Right atrium auricular region (tissue), 2 donors: ENCODE measurements around the gene PSMA7. TPM values are rescaled to one million over a fixed set of nuclear protein-coding genes. Genes with fewer than 3 reads are reported as not detected.
A peak's percentile ranks its signal among the peaks of the same experiment; 100 is the strongest.

ENCODE experiments used
- DNase-seq: peaks from one replicate; pipeline ENCODE4 v3.0.0-alpha.2; 2019; ENCODE audit warnings: low spot score
- H3K27ac ChIP-seq, 2 donors: fragments of 200-600 bp; sonication (generic); 1 replicate in 1 of 2; 2 replicates in 1 of 2; pipeline ENCODE4 v1.5.1; 2016 to 2019
- H3K27me3 ChIP-seq, 2 donors: fragments of 200-600 bp; sonication (generic); one replicate each; pipeline versions ENCODE4 v1.5.1 to v1.6.0; 2017 to 2019
- H3K36me3 ChIP-seq: fragments of 200-600 bp; sonication (generic); one replicate; pipeline ENCODE4 v1.5.1; 2016
- H3K4me1 ChIP-seq, 2 donors: fragments of 200-600 bp; sonication (generic); one replicate each; pipeline versions ENCODE4 v1.5.1 to v1.6.0; 2017 to 2019
- H3K4me3 ChIP-seq, 2 donors: fragments of 200-600 bp; sonication (generic); 1 replicate in 1 of 2; 2 replicates in 1 of 2; pipeline ENCODE4 v1.5.1; 2017 to 2019; ENCODE audit warnings: mild to moderate bottlenecking in 1 of 2, moderate library complexity in 1 of 2
- H3K9me3 ChIP-seq, 2 donors: fragments of 200-600 bp; sonication (generic); one replicate each; pipeline ENCODE4 v1.5.1; 2019
- CTCF ChIP-seq, 2 donors: fragments of 200-600 bp; sonication (generic); IDR thresholded peaks; one replicate each; pipeline ENCODE4 v1.5.1; 2019; ENCODE audit warnings: antibody characterized with exemption in 2 of 2
- total RNA-seq, 2 donors: library from RNA; depleted of rRNA; stranded (reverse); fragments of >200 nt; gene quantifications; one replicate each; pipeline ENCODE4 v1.1.0, GENCODE V29; 2016

The PSMA7 gene
- total RNA-seq, 2 donors from 2014 or later: 258 to 313 TPM

- TF ChIP-seq CTCF (IDR thresholded peaks at IDR 0.05): no peak
- Histone ChIP-seq H3K27ac (peak overlapping the region; percentile 89 to 96), H3K4me3 (no peak overlapping the region), H3K9me3 (no peaks in the 10 kb centered on the region), H3K27me3 (no peaks in the 10 kb centered on the region), H3K36me3 (peaks cover 49% of the 10 kb centered on the region), H3K4me1 (peaks cover 0 to 42% of the 10 kb centered on the region in 2 donors)
- no peak for DNase-seq
These were observed 2.2 kb downstream of the PSMA7 start for GRCh38 chr20:62141043-62141396.

GRCh38 chr20:62139636-62140035 lies 3.6 kb downstream of the PSMA7 start:
- peaks cover 63% of the 10 kb centered on the region for H3K36me3 ChIP-seq
- H3K27me3 ChIP-seq: no peaks in the 10 kb centered on the region
- peaks cover 0 to 35% of the 10 kb centered on the region in 2 donors for H3K4me1 ChIP-seq
- no peak for DNase-seq
- no peak overlapping the region for H3K27ac ChIP-seq
- no peaks in the 10 kb centered on the region for H3K9me3 ChIP-seq
- TF ChIP-seq CTCF (IDR thresholded peaks at IDR 0.05): no peak
- no peak overlapping the region for H3K4me3 ChIP-seq

GRCh38 chr20:62138912-62139311 lies 4.3 kb downstream of the PSMA7 start:
- TF ChIP-seq CTCF (IDR thresholded peaks at IDR 0.05): no peak
- no peak overlapping the region for H3K4me3 ChIP-seq
- no peak for DNase-seq
- H3K9me3 ChIP-seq: no peaks in the 10 kb centered on the region
- H3K4me1 ChIP-seq: peaks cover 0 to 40% of the 10 kb centered on the region in 2 donors
- H3K36me3 ChIP-seq: peaks cover 70% of the 10 kb centered on the region
- no peaks in the 10 kb centered on the region for H3K27me3 ChIP-seq
- H3K27ac ChIP-seq: no peak overlapping the region

GRCh38 chr20:62138204-62138543 lies 5.0 kb downstream of the PSMA7 start:
- no peak overlapping the region for H3K27ac ChIP-seq
- TF ChIP-seq CTCF (IDR thresholded peaks at IDR 0.05): no peak
- H3K4me3 ChIP-seq: no peak overlapping the region
- DNase-seq: no peak
- H3K4me1 ChIP-seq: peaks cover 0 to 48% of the 10 kb centered on the region in 2 donors
- no peaks in the 10 kb centered on the region for H3K9me3 ChIP-seq
- peaks cover 75% of the 10 kb centered on the region for H3K36me3 ChIP-seq
- H3K27me3 ChIP-seq: no peaks in the 10 kb centered on the region

- no peak overlapping the region for H3K27ac ChIP-seq
- no peak for DNase-seq
These were observed 5.6 kb downstream of the PSMA7 start for GRCh38 chr20:62137478-62138203.

More at GRCh38 chr20:62137478-62138203, 5.6 kb downstream of the PSMA7 start:
- H3K27me3 ChIP-seq: no peaks in the 10 kb centered on the region
- TF ChIP-seq CTCF (IDR thresholded peaks at IDR 0.05): no peak
- peaks cover 80% of the 10 kb centered on the region for H3K36me3 ChIP-seq
- H3K4me3 ChIP-seq: no peak overlapping the region
- peaks cover 0 to 53% of the 10 kb centered on the region in 2 donors for H3K4me1 ChIP-seq
- no peaks in the 10 kb centered on the region for H3K9me3 ChIP-seq
